CD4-positive, alpha-beta T cell treated with Interleukin-12 subunit alpha and Interleukin-12 subunit beta, for 1 hour (primary cell): ENCODE data around the gene HLA-DMA.
A peak's percentile ranks its signal among the peaks of the same experiment; 100 is the strongest.

Experiments
- DNase-seq: peaks from one replicate; pipeline ENCODE4 v3.0.0-alpha.2; 2020

The HLA-DMA gene

DNA sequence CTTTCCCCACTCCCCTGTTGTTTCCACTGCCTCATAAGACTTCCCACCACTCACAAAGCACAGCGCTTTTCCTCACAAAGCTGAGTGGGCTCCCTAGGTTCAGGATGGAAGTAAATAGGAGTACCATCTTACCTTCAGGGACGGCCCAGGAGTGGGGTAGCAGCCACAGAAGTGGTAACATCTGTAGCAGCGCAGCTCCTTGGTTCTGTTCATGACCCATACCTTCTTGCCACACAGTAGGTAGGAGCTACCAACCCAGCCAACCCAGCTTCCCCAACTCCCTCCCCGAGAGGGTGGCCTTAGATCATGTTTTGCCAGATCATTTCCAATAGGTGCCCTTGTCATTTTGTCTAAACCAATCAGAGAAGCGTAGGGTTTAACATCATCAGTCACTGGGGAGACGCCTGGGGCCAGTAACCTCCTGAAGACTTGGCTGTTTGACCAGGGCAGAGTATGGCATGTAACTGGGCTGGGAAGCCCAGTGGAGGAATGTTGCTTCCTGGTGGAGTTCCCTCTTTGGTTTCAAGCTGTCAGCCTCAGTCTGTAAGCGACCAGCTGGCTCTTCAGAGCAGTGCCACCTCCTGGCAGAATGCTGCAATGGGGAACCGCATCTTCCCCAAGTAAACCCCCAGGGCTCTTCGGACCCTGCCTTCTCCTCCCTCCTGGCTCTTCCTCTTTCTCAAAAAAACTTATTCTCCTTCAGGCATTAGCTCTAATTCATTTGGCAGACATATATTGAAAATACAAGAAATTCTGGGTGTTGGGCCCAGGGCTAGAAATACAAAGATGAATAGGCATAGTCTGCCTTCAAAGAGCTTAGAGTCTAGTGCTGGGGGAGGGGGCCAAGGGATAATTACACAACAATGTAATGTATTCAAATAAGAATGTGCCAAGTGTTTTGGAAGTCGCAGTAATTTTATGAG lies at the start of gene HLA-DMA:
Gene HLA-DMA (minus strand): TSS at position 281 of the 923 bp plus-strand sequence. CDS start 61 bp downstream, at position 220.
- peak; percentile 91 for DNase-seq

DNA sequence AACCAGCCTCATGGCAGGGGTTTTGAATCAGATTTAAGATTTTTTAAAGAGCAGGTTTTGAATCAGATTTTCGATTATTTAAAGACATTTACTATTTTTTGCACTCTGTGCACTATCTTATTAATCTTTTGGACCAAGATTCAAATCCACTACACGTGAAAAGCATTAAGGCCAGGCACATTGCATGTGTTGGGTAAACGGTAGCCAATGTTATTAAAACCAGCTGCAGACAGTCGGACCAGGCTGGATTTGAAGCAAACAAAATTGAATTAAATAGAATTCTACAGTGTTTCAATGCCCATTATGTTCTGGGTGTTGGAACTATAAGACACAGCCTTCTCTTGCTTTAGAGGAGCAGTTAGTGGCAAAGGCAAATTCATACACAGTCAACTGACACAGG lies 48.8 kb upstream of the HLA-DMA start:
- DNase-seq, result no peak

DNA sequence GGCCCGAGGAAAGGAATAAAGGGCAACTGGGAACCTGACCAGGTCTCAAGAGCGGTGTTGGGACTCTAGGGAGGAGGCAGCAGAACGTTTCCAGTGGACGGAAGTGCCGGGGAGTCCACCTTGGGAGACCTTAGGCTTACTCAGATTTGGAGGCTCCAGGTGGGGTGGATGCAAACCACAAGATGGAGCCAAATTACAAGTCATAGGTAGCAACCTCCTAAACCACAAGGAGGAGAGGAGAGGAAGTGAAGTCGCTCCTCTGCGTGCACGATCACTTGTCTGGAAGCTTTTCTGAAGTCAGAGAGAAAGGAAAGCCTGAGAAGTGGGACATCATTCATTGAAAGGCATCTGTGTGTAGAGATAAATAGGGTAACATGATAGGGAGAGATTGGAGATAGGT lies 47.2 kb upstream of the HLA-DMA start:
- DNase-seq, result no peak

DNA sequence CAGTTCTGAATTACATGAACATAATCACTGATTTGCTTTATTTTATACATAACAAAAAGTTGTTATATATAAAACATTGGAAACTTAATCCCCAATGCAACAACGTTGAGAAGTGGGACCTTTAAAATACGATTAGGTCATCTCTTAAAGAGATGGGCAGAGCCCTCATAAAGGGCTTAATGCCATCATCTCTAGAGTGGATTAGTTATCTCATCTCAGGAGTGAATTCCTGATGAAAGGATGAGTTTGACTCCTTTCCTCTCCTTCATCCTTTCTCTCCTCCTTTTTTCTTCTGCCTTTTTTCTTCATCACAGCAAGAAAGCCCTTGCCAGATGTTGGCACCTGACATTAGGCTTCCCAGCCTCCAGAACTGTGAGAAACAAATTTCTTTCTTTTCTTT lies 42.6 kb upstream of the HLA-DMA start:
- no peak for DNase-seq

DNA sequence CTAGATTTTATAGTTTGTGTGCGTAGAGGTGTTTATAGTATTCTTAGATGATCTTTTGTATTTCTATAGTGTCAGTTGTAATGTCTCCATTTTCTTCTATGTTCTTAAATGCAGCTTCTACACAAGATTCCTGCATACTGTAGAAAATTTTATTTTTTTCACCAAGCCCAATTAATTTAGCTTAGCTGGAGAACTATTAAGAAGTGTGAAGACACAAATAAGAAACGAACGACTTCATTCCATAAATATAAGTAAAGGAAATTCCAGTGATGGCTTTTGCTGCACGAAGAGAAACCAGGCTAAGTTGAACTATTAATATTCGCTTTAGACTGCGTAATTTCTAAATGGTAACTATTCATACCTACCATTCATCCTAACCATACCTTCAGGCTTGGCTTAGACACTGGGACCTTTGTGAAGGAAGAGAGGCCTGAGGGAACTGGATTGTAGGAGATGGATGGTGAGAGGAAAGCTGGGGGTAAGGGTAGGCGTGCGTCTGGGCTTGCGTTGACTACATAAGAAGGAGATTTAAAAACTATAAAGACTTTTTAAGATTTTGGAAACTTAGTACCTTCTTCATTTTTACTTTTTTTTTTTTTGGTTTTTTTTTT lies 40.6 kb upstream of the HLA-DMA start:
- DNase-seq, result no peak

DNA sequence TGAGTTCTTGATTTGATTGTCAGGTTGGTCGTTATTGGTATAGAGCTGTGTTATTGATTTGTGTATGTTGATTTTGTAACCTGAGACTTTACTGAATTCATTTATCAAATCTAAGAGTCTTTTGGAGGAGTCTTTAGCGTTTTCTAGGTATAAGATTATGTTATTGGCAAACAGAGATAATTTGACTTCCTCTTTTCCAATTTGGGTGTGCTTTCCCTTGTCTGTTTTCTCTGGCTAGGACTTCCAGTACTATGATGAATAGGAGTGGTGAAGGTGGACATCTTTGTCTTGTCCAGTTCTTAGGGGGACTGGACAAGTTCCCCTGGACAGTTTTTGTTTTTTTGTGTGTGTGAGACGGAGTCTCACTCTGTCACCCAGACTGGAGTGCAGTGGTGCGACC lies 39.1 kb upstream of the HLA-DMA start:
- no peak for DNase-seq

DNA sequence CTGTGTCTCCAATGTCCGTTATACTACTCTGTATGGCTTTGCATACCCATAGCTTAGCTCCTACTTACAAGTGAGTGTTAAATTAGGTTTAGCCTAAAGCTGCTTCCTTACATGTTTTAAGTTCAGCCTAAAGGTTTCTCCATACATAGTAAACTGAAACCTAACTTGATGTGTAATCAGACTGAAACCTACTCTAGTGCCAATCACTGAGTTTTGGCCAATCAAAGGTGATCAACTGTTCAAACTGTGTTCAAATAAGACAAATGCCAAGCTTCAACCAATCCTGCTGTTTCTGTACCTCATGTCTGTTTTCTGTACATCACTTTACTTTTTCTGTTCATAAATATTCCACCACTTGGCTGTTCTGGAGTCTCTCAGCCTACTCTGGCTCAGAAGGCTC lies 36.5 kb upstream of the HLA-DMA start:
- no peak for DNase-seq

DNA sequence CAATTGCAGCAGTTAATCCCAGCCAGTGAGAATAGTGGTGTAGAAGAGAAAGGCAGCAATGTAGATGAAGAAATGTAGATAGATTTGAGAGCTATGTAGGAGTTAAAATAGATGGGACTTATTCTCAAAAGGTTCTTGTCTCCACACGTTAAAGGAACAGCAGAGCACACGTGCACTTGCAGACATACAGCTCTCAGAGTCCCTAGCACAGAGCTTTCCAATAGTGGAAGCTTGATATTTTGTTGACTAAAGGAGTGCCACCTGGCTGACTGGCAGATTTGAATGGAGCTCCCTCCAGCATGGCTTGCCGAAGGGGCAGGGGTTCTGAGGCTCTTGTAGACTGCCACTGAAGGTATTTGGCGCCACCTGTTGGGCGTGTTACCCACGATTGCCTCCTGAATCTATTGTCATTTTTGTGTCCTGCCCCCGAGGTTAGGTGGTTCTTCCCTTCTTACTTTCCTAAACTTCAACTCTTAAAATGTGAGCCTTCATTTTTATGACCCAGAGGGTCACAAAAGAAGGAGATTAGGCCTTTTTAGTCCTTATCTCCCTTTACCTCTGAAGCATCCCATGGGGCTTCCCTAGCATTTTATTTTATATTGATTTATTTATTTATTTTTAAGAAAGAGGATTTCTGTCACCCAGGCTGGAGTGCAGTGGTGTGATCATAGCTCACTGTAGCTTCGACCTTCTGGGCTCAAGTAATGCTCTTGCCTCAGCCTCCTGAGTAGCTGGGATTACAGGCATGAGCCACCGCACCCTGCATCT lies 31.9 kb upstream of the HLA-DMA start:
- DNase-seq, result peak; percentile 90

DNA sequence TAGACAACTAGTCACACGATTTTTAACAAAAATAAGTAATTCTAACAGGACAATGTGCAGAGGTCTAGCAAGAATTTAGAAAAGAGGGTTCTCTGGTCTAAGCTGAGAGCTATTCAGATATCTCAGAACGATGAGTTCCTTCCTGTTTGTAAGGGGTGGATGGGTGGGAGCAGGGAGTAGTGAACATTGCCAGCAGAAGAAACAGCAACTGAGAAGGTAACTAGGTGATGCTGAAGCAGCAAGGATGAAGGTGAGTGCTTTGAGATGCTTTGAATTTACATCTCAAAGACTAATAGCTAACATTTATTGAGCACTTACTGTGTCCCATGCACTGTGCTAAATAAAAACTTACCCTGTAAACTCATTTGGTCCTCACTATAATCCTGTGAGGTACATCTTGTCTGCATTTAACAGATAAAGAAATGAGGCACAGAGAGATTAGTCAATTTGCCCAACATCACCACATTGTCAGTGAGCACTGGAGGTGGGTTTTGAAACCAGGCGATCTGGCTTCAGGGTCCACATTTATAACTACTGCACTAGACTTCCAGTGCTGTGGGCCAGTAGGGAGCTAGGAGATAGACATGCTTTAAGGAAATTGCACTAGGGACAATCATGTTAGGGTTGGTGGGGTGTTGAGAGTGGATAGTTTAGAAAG lies 31.2 kb upstream of the HLA-DMA start:
- DNase-seq, result no peak

DNA sequence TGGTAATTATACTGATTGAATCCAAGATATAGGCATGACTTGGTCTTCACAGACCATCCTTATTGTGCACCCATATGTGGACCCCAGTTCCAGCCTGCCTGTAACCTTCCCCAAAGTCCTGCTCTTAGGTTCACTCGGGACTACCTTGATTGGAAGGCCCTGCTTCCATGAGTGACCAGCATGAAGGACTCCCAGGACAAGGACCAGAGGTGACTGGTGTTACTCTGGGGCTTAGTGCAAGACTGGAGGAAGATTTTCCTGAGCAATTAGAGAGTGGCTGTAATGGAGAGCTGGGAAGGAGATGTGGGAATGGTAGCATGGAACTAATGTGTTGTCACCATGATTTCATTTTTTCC lies 30.6 kb upstream of the HLA-DMA start:
- DNase-seq, result no peak

DNA sequence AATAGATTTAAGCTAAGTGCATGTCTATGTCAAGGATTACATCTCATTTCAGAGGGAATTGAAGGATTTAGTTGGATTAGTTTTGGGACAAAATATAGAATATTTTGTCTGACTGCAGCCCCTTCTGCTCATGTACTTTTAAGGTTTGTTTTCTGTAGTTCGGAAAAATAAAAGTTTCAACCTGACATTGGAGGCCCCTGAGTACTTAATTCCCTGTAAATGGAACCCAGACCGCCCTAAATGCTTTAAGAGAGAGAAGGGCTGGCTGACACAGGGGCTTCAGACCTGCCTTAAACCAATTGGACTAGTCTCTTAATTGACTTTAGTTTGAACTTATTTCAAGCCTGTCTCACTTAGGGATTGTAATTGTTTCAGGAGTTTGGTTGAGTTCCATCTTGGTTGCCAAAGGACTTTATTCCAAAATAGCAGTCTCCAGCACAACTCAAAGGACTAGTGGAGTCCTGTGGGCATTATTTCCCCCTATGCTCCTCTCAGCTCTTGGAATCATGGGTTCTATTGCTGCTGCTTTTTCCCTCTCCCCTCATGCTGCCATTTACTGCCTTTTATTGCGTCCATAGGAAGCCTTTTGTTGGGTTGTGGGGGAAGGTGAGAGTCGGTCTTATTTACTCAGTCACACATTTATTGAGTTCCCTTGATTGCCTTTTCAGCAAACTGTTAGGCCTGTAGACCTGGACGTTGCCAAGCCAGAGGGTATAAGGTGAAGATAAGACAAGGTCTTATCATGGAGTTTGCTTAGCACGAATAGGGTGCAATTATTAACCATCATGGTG lies 30.0 kb upstream of the HLA-DMA start:
- DNase-seq, result no peak

DNA sequence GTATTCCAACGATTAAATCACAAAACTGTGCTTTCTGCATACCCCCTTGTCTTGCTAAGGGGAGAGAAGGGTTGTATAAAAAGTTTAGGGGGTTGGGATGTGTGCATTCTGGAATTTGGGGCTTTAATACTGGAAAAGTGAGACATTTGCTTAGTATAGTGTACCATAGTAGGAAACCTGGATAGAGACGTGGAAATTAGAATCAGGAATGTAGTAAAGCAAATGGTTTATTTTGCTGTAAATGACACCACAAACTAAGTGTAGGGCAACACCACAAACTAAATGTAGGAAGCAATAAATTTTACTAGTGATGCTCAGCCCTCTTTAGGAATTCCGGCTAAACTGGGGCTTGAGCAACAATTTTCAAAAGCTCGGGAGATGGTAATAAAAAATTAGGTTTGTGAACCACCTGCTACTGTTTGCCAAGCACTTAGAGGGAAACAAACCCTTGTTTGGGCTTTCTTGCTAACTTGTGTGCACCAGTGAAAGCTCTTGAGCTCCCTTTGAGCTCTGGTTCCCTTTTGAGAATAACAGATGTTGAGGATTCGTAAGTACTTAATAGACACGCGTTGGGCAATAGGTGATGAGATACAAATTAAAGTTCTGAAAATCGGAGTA lies 29.3 kb upstream of the HLA-DMA start:
- no peak for DNase-seq

DNA sequence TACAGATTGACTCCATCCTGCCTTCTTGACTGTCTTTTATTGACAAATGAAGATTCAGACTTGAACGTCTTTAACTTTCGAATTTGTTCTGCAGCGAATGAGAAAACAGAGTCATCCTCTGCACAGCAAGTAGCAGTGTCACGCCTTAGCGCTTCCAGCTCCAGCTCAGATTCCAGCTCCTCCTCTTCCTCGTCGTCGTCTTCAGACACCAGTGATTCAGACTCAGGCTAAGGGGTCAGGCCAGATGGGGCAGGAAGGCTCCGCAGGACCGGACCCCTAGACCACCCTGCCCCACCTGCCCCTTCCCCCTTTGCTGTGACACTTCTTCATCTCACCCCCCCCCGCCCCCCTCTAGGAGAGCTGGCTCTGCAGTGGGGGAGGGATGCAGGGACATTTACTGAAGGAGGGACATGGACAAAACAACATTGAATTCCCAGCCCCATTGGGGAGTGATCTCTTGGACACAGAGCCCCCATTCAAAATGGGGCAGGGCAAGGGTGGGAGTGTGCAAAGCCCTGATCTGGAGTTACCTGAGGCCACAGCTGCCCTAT lies 27.7 kb upstream of the HLA-DMA start:
- no peak for DNase-seq

DNA sequence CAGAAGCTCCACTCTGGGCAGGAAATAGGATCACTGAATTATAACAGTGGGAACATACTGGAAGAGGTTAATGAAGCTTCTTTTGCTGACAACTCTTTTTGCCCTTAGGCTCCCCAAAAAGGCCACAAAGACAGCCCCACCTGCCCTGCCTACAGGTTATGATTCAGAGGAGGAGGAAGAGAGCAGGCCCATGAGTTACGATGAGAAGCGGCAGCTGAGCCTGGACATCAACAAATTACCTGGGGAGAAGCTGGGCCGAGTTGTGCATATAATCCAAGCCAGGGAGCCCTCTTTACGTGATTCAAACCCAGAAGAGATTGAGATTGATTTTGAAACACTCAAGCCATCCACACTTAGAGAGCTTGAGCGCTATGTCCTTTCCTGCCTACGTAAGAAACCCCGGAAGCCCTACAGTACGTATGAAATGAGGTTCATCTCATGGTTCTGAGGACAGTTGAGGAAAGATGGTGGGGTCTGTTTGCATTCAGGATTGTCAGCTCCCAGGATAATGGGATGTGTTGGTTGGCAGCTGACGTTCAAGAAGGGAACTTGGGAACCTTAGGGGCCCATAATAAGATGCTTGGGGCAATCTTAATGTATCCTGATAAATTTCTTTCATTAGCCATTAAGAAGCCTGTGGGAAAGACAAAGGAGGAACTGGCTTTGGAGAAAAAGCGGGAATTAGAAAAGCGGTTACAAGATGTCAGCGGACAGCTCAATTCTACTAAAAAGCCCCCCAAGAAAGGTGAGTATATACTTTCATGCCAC lies 27.0 kb upstream of the HLA-DMA start:
- DNase-seq, result no peak

DNA sequence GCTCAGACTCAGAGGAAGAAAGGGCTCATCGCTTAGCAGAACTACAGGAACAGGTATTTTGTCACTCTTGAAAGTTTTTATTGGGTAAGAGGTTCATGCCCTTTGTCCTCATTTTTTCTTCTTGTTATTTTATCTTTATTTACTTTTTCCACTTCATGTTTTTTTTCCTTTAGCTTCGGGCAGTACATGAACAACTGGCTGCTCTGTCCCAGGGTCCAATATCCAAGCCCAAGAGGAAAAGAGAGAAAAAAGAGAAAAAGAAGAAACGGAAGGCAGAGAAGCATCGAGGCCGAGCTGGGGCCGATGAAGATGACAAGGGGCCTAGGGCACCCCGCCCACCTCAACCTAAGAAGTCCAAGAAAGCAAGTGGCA lies 25.0 kb upstream of the HLA-DMA start:
- DNase-seq, result no peak

DNA sequence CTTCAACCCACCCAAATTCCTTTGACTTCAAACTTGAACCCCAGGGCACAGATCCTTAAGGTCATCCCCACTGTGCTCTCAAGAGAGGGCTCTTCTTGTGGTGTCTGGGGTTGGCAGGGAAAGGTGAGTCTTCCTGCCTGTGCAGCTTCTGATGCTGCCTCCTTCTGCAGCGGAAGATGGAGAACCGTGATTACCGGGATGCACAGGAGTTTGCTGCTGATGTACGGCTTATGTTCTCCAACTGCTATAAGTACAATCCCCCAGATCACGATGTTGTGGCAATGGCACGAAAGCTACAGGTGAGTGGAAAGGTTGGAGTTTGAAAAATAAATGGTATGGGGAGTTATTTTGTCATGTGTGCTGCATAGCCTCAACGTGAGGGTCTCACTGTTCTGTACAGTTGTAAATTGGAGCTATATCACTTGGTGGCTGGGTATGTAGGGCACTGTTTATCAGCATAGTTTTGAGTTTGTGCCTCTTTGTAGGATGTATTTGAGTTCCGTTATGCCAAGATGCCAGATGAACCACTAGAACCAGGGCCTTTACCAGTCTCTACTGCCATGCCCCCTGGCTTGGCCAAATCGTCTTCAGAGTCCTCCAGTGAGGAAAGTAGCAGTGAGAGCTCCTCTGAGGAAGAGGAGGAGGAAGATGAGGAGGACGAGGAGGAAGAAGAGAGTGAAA lies 24.5 kb upstream of the HLA-DMA start:
- DNase-seq, result no peak

DNA sequence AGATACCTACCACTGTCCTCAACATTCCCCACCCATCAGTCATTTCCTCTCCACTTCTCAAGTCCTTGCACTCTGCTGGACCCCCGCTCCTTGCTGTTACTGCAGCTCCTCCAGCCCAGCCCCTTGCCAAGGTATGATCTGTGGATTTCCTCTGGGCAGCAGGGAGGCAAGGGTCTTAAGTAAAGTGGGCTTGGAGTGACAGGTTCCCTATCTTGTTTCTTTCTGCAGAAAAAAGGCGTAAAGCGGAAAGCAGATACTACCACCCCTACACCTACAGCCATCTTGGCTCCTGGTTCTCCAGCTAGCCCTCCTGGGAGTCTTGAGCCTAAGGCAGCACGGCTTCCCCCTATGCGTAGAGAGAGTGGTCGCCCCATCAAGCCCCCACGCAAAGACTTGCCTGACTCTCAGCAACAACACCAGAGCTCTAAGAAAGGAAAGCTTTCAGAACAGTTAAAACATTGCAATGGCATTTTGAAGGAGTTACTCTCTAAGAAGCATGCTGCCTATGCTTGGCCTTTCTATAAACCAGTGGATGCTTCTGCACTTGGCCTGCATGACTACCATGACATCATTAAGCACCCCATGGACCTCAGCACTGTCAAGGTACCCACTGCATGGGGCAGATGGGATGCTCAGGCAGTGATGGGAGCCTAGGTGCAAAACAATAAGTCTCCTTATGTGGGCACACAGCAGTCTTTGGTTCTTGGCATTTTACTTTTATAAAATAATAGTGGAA lies 23.6 kb upstream of the HLA-DMA start:
- DNase-seq, result no peak

DNA sequence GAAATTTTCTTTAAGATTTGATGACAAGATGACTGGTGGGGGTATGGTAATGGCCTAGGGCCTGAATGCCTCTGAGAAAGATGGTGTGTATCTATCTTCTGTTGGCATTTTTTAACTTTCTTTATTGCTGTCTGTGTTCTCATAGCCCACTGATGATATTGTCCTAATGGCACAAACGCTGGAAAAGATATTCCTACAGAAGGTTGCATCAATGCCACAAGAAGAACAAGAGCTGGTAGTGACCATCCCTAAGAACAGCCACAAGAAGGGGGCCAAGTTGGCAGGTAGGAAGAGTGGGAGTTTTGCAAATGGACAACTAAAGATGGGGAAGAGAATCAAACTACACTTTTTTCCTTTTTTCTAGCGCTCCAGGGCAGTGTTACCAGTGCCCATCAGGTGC lies 23.0 kb upstream of the HLA-DMA start:
- DNase-seq, result no peak

DNA sequence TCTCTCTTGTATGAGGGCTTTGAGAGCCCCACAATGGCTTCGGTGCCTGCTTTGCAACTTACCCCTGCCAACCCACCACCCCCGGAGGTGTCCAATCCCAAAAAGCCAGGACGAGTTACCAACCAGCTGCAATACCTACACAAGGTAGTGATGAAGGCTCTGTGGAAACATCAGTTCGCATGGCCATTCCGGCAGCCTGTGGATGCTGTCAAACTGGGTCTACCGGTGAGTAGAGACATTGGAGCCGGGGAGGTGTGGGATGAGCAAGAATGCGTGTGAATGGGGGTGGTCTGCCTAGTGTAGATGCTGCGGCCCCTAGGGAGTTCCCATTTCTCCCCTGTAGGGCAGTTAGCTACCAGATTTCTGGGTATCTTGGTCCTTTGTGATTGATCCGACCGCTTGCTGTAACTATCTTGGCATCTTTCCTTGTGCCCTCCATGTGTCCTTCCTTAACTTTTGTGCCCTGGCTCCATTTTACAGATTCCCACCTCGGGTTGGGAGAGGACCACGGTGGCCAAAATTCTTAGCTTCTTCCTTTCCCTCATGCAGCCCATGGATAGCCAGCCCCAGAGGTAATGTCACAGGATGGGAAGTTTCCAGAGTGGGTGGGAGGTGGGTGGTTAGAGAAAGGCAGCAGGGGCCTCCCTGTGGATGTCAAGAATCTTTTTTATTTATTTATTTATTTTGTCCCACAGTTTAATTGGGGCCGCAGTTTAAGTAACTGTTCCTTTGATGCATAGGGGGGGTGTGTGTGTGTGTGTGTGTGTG lies 21.8 kb upstream of the HLA-DMA start:
- no peak for DNase-seq
